ENCODE results near the gene ARHGAP6.

Gene ARHGAP6

DNA sequence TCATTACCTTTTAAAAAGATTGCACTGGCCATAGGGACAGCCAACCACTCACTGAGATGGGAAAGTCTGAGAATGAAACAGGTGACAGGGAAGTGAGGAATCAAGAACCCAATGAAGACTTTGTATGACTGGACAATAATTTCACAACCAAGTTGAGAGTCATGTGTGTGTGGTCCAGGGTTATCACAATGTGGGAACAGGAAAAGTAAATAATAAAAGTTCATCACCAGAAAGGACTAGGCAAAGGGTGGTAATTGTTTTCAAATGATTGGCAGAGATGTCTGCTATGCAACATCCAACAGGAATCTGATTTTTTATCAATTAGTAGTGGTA is 243.2 kb downstream of the ARHGAP6 start:
- DNase-seq: no peak

DNA sequence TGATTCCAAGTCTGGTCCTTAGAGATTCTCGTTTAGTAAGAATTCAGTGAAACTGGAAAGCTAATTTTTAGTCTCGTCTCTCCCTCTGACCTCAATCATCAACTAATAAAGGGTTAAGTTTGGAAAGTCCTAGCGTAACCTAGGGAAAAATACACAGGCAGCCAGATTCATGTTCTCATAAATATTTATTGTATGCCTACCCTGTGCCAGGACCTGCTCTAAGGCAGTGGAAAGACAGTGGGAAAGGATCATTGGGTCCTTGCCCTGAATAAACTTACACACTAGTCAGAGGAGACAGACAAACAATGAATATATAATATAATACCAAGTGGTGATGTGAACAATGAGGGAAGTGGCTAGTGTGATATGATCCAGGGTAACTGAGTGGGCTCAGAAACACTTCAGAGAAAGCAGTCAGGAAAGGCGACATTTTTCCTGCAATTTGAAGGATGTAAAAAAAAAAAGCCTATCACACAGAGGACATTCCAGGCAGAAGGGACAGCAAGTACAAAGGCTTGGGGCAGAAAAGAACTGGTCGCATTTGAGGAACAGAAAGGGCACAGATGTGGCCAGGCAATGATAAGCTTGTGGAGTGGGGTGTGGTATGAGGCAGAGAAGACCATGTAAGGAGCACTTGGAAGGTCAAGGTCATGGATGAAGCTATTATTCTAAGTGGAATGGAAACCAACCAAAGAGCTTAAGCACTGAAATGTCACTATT is 243.8 kb downstream of the ARHGAP6 start:
- DNase-seq: no peak

DNA sequence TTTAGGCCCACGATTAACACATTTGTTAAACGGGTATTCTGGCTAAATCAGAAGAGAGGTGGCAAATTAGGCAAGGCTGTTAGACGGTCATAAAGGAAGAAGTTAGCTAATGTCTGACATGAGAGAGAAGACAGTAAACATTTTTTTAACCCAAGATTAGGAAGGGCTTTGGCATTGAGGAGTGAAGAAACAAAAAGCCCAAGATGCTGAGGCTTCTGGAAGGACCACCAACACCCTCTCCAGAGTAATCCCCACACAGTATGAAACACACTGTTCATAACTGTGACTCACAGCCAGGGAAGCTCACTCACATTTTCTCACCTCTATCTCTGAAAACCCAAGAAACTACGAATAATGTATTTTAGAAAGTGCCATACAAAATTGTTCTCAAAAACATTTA is 244.9 kb downstream of the ARHGAP6 start:
- DNase-seq: no peak

DNA sequence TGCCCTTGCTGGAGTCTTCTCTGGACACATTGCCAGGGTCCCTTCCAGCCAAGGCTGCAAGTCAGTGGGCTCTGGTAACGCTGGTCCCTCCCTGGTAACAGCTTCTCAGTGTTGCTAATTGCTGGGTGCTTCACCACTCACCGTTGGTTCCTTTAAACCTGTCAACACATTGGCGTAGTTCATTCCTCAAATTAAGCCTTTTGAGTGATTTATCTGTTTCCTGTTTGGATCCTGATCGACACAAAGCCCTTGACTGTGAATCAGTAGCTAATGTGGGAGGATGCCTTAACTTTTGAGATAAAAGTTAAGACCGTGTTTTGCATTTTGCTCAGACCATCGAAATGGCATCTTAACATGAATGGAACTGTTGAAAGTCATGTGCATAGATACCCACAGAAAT is 246.6 kb downstream of the ARHGAP6 start:
- no peak for DNase-seq

DNA sequence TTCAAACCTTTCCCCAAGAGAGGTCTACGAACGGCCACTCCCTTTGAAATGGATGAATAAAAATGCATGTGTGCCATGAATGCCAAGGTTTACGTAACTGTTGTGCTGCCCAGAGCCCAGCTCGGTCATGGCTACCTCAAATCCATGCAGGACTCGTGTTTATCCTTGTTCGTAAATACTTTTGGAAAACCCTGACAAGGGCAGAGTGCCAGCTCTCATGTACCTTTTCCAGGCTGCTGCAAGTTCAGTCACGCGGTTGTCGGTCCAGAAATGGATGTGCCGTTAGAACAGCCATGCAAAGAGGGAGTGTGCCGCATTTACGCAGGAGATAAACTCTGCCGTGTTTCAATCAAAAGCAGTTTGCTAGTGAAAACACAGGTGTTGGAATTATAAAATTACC is 249.1 kb downstream of the ARHGAP6 start:
- no peak for DNase-seq

DNA sequence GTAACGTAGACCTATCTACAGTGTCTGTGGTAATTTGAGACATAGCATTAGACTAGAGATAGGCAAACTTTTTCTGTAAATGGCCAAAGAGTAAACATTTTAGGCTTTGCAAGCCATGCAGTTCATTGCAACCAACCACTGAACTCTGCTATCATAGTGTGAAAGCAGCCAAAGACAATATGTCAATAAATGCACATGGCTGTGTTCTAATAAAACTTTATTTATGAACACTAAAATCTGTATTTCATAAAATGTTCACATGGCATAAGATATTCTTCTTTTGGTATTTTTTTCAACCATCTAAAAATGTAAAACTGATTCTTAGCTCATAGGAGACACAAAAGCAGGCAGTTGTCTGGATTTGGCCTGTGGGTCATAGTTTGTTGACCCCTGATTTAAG is 251.6 kb downstream of the ARHGAP6 start:
- DNase-seq: no peak

DNA sequence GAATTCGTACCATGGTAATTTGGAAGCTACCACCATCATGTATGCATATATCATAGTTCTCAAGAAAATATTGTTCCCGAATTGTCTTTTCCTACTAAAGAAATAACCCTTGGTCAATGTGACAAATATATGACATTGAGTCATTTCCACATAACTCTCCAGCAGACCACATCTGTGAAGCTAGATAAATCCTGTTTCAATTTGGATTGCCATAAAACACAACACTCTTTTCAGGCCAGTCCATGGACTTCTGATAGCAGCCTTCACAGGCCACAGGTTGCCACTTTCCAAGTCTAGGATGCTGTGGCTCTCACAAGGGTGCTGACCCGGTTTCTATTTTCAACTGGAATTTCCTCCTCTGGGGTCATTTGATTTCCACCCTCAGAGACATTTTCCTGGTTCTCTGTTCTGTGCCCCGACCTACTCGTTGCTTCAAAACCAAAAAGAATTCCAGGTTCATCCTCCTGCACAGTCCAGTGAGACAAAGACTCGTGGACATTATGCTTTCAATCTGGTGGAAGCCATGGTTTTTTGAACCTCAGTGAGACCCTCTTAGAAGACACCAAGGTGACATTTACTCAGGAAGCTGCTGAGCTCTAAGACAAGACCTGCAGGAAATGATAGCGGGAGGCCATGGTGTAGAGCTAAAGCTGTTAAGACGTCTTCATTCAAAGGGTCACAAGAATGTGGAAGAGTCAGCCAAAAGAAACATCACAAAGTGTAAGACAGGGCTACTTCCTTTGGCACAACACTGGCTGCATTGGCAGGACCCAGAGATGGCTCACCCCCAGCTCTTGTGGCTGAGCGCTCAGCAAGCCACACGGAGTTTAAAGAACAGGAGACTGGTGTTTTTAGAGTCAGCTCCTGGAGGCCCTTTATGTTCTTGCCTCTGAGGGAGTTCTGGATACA is 252.8 kb downstream of the ARHGAP6 start:
- no peak for DNase-seq

DNA sequence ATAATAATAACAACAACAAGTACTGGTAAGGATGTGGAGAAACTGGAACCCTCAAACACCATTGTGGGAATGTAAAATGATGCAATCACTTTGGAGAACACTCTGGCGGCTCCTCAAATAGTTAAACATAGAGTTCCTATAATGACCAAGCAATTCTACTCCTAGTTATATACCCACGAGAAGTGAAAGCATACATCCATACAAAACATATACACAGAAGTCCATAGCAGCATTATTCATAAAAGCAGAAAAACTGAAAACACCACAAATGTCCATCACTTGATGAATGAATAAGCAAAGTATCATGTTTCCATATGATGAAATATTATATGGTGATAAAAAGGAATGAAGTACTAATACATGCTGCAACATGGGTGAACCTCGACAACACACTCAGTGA is 255.8 kb downstream of the ARHGAP6 start:
- DNase-seq: no peak

DNA sequence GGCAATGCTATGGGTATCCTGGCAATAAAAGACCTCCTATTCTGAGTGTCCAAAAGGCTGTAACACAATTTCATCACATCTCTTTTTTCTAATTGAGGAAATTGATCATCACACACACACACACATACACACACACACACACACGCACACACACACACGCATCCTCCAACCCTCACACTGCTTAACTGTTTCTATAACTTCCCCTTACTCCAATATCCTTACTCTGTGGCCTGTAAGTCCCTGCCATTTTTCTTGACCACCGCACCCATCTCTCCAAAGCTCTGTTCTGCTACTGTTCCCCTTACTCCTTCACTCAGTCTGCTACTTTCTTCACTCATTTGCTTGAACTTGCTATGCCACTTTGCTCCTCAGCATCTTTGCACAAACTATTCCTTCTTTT is 256.9 kb downstream of the ARHGAP6 start:
- DNase-seq: no peak

DNA sequence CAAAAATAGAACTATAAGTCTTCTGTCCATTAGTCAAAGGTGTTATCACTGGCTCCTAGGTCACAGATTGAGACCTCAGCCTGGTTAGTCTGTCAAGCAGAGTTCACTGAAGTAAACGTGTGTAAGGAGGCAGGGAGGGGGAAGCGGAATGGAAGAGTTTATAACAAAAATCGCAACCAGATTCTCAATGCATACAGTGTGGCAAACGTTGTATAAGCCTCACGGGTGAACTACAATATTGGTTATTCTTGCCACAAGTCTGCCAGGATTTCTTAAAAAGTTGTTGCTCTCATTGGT is 257.7 kb downstream of the ARHGAP6 start:
- no peak for DNase-seq

DNA sequence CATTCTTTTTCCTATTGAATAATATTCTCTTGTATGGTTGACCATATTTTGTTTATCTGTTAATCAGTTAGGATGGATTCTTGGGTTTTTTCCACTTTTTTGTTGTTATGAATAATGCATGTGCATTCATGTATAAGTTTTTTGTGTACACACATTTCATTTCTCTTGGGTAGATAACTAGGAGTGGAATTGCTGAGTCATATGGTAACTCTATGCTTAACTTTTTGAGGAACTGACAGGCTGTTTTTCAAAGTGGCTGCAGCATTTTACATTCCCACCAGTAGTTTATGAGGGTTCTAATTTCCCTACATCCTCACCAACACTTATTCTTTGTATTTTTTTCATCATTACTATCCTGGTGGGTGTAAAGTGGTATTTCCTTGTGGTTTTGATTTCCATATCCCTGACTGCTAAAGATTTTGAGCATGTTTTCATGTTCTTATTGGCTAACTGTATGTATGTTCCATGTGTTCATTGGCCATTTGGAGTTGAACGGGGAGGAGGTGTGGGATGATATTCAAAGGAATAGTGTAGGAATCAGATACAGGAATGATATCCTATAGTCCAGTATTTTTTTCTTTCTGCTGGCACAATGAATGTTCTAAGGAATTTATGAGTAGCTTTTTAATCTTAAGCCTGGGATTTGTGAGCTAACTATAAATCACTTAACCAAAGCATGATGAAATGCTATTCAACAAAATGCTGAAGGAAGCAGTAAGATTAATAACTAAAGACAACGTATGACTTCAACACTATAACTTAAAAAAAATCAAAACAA is 258.2 kb downstream of the ARHGAP6 start:
- DNase-seq: no peak

DNA sequence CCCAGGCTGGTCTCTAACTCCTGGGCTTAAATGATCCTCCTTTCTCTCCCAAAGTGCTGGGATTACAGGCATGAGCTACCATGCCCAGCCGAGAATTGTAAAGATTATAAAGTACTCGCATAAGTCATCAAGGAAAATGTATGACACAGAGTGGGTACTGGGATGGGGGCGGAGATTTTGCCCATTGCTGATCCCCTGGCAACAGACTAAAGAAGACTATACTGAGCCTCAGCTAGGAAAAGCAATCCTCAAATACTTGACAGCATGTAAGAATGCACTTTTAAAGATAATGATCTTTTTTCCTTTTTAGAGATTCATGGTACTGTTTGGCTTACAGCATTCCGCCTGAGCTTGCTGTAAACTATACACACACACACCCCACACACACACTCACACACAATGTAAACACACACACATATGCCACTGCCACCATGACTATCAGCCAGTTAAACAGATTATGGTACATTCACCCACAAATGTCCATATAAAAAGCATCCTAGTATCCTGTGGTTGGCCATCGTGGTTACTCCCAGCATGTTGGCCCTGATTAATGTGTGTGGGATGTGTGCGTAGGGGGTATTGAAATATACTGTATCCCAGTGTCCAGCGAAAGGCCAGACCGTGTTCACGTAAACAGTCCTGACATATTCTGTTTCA is 259.5 kb downstream of the ARHGAP6 start:
- DNase-seq: no peak

DNA sequence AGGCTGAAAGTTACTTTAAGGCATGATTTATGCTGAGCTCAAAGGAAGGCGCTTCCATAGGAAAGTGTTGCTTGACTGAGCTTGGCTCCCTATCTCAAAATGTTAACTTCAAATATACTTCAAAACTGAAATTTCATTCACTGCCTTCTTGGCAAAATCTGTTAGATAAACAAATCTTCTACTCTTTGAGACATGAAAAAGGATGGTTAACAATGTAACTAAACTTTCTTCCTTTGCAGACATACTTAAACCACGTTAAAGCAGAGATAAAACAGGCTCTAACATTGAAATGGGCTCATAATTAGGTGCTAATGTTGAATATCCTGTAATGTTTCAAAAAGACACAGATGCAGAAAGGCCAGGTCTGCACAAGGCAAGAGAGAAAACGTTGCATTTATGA is 262.1 kb downstream of the ARHGAP6 start:
- no peak for DNase-seq

DNA sequence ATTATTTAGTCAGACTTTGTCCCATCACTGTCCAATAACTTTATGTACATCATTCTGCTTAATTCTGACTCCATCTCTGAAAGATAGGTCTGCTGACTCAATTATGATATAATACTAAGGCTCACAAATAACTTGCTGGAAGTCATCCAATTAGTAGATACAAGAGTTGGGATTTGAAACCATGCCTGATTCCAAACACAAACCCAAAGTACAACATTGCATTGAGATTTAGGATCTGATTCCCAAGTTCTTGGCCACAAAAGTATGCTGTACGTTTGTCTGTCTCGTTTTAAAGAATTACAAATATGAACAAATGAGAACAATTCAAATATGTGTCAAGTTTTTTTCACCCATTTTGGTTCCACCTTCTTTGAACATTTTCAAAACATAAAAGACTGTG is 263.8 kb downstream of the ARHGAP6 start:
- no peak for DNase-seq

DNA sequence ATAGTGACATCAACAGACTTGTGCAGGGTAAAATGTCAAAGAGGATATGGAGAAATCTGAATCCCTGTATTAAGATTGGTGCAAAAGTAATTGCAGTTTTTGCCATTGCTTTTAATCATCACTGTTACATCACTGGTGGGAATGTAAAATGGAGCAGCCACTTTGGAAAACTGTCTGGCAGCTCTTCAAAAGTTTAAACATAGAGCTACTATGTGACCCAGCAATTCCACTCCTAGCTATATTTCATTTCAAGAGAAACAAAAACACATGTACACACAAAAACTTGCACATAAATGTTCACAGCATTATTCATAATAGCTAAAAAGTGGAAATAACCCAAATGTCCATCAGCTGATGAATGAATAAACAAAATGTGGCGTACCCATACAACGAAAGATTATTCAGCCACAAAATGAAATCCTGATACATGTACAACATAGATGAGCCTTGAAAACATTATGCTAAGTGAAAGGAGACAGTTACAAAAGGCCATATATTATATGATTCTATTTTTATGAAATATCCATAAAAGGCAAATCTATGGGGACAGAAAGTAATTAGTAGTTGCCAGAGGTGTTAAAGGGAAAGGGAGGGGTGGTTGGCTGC is 266.1 kb downstream of the ARHGAP6 start:
- DNase-seq: no peak

DNA sequence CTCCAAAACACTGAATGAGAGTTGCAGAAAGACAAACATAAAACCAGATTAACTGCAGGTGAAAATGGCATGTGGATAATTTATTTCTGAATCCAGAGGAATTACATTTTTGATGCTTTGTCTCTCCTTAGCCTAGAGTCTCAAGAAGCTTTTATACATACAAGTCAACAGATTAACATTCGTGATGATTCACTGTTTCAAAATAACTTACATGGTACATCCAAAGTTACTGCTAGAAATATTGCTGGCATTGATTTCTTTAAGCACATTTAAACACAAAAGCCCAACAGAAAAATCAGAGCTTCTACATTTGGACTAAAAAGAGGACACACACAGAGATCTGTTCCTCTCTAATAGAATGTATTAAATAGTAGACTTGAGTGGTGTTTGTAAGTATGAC is 266.9 kb downstream of the ARHGAP6 start:
- DNase-seq: no peak

DNA sequence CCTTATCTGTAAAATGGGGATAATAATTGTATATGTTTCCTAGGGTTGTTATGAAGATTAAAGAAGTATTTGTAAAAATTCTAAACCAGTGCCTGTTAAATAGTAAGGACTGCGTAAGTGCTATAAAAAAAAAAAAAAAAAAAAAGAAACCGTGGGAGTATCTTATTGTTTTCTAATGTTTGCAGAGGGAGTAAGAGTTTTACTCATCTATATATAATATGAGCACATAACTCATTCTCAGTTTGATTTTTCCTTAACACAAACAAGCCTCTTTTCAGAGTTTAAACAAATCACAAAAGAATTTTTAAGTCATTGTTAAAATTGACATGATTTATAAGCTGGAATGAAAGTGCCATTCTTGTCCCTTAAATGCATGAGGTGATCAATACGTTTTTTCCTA is 267.6 kb downstream of the ARHGAP6 start:
- no peak for DNase-seq

DNA sequence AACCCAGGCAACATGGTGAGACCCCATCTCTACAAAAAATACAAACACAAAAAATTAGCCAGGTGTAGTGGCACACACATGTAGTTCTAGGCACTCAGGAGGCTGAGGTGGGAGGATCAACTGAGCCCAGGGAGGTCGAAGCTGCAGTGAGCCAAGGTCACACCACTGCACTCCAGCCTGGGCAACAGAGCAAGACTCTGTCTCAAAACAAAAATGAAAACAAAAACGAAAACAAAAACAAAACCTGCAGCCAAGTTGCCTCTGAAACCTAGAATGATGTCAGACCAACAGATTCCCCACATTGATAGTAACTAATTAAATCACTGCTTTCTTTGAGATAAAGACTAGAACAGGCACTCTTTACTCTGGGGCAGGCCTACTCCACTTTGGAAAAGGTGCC is 268.0 kb downstream of the ARHGAP6 start:
- DNase-seq: no peak

DNA sequence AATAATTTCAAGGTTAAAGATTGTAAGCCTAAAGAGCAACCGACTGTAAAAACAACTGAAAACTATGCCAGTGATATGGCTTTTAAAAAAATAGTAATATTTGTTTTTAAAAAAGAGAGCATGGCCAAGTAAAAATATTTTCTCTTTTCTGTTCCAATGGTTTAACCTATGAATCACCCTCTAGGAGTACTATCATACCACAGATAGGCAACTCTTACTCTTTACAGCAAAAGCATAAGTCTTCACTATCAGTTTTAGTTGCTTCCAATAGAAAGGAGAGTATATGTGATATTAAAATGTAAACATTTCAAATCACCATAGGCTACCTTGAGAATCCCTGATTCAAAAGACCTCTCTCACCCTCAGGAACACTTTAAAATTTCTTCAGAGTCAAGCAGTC is 269.9 kb downstream of the ARHGAP6 start:
- DNase-seq: no peak

DNA sequence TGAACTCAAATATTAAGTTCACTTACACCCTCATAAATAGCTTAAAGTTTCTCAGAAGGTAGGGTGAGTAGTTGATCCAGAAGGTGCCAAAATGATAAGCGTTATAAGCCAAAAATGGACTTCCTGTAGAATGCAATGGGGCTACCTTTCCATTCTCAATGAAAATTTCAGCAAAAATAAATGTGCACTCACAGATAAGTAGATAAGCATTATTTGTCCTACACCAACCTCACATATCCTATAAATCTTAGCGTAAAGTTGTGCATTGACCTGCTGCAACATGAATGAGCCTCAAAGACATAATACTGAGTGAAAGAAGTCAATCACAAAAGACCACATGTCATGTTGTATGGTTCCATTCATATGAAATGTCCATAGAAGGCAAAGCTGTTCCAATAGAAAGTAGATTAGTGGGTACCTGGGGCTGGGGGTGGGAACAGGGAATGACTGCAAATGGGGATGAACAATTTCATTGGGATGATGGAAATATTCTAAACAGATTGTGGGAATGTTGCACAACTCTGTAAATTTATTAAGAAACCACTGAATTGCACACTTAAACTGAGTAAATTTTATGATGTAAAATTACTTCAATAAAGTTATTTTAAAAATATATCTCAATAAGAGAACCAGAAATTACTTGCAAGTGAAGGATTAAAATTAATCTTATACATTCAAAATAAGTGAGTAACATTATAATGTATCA is 271.6 kb downstream of the ARHGAP6 start:
- no peak for DNase-seq

DNA sequence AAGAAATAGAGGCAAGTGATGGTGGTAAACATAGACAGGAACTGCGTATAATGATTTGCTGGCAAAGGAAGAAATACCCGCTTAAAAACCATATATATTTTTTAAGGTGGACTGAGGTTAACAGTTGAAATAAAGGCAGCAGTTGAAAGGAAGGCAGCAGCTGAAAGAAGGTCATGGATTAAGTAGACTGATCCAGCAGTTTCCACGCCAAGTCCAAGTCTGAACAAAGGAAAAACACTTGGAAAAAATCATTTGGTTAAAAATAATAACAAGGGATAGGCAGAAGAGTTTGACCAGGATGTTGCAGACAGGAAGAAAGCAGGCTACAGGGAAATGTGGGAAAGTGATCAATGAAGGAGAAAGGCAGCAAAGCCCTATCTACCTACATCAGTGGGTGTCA is 278.9 kb downstream of the ARHGAP6 start:
- DNase-seq: no peak

DNA sequence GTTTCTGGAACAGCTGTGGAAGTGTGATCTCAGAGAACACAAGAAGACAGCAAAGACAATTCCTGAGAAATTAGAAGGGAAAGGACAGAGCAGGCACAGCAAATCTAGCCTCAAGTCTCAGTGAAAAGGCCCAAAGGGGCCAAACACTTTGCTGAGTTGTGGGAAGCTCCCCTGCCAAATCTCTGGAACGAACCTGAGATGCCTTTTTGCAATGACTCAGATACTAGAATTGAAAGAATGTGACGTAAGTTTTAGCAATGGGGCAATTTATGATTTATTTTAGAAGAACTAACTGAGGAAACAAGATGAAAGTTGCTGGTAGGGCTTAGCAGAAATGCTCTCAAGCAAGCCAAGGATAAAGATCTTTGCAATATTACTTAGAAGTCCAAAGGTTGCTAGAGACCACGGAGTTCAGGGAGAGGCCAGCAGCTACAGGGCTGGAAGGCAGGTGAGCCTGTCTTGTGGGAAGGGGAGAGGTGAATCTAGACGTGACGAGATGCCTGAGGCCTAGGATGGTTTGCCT is 279.7 kb downstream of the ARHGAP6 start:
- no peak for DNase-seq
